B cell (primary cell): ENCODE data around the gene CD207.

ENCODE experiments used
- CTCF ChIP-seq: fragments of 200-600 bp; IDR thresholded peaks from one replicate; pipeline ENCODE4 v1.8.0; 2022; ENCODE audit warnings: antibody characterized with exemption, mild to moderate bottlenecking
- EZH2 ChIP-seq: IDR thresholded peaks from 2 replicates; pipeline ENCODE4 v1.6.1; 2012; ENCODE audit warnings: borderline replicate concordance, low read depth, mild to moderate bottlenecking, moderate library complexity, low read length; ENCODE audit not compliant: insufficient read depth, poor library complexity, severe bottlenecking

- no peak for TF ChIP-seq CTCF
- TF ChIP-seq EZH2, result no peak
Observed at GRCh38 chr2:70820499-70820898, 15.1 kb downstream of the CD207 start, which contains the start of gene CLEC4F.
